NCI-H1930 (cell line): ENCODE results near the gene TMEM266.

Source experiments
- DNase-seq, 2 experiments: peaks; one replicate each; lab custom pipeline; 2025; lab: John Stamatoyannopoulos, UW

TMEM266 gene

DNA sequence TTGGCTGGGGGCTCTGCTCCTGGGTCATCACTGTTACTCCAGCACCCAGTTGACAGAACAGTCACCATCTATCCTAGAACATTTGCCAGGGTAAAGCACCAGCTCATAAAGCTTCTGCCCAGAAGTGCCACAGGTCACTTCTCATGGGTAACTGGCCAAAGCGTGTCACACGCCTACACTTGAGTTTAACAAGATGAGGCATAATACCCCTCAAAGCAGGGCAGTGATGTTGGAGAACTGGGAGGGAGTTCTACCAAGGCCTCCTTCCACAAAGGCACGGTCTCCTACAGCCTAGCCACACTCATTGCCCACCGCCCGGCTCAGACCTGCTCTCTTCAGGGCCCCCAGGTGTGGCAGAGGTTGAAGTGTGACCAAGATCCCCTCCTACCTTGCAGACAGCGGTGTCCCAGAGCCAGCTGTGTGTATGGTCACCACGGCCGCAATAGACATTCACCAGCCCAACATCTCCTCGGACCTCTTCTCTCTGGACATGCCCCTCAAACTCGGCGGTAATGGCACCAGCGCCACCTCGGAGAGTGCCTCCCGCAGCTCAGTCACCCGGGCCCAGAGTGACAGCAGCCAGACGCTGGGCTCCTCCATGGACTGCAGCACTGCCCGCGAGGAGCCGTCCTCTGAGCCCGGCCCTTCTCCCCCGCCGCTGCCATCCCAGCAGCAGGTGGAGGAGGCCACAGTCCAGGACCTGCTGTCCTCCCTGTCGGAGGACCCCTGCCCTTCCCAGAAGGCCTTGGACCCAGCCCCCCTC is 143.7 kb downstream of the TMEM266 start:
- no peak for DNase-seq

- no peak for DNase-seq
These were observed 144.5 kb downstream of the TMEM266 start for GRCh38 chr15:76204109-76204845.

GRCh38 chr15:76204916-76205460 is 145.2 kb downstream of the TMEM266 start:
- DNase-seq: no peak

GRCh38 chr15:76206325-76206976 is 146.7 kb downstream of the TMEM266 start:
- no peak for DNase-seq

- no peak for DNase-seq
These were observed 148.4 kb downstream of the TMEM266 start for GRCh38 chr15:76208084-76208785.

GRCh38 chr15:76208786-76209424 is 149.1 kb downstream of the TMEM266 start:
- no peak for DNase-seq

GRCh38 chr15:76209523-76209922 is 149.7 kb downstream of the TMEM266 start:
- no peak for DNase-seq

DNA sequence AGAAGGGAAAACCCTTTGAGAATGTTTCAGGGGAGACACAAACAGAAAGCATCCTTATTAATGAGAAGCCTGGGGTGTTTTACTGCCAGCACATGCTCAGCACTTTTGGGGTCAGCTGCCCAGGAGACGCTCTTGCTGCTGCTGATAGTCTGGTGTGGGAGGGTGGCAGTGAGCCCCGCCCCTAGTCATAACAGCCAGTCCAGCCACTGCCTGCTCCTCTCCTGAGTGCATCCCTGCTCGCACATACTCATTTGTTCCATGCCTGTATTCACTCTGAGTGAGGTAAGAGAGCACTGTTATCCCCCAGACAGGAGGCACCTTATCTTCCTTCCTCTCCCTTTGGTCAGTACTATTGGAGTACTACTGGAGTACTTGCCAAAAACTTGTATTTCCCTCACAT is 150.2 kb downstream of the TMEM266 start:
- no peak for DNase-seq

DNA sequence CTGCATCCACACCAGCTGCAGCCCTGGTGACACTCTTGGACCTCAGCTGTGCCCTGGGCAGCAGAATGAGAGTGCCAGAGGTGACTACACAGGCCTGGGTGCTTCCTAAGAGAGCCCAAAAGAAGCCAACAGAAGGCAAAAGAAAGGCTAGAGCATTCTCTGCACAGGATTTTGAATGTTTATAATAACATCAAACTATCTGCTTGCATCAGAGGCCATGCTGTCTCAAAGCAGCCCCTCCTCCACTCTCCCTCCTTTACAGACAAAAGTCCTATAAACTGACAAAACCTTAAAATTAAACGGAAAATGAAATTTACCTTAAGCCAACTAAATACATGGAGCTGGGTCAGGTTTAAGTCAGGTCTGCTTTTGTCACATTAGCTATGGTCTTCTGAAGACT is 155.8 kb downstream of the TMEM266 start:
- no peak for DNase-seq

GRCh38 chr15:76217029-76217881 is 157.5 kb downstream of the TMEM266 start:
- DNase-seq: no peak

DNA sequence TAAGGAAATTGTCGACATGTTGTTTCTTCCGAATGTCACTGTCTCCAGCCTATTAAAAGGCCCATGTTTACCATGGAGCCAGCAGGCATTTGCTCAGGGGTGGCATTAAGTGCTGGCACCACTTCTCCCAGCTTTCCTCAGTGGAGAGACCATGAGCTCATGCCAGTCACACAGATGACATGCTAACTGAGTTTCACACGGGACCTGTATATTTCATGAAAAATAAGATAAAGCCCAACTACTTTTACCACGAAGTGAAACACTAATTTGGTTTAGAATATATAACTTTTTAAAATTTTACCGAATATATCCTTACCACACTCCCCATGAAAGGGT is 158.1 kb downstream of the TMEM266 start:
- DNase-seq: no peak

GRCh38 chr15:76221085-76221767 is 161.4 kb downstream of the TMEM266 start:
- DNase-seq: no peak

DNA sequence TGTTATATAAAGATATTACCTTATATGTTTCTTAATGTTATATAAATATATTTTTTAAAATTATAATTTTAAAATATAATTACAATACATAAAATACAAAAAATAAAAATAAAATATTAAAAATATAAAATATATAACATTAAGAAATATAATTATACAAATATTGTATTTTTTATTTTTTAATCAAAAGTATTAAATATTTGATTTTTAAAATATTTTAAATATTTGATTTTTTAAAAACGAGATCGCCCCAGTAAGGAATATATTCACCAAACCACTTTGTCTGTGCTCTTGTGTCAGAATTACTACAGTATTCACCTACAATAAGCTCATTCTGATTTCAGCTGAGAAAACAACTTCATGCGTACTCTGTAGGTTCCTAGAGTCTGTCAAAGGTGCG is 162.4 kb downstream of the TMEM266 start:
- no peak for DNase-seq

GRCh38 chr15:76223521-76223920 is 163.7 kb downstream of the TMEM266 start:
- DNase-seq: no peak

GRCh38 chr15:76229266-76229665 is 169.5 kb downstream of the TMEM266 start:
- no peak for DNase-seq

DNA sequence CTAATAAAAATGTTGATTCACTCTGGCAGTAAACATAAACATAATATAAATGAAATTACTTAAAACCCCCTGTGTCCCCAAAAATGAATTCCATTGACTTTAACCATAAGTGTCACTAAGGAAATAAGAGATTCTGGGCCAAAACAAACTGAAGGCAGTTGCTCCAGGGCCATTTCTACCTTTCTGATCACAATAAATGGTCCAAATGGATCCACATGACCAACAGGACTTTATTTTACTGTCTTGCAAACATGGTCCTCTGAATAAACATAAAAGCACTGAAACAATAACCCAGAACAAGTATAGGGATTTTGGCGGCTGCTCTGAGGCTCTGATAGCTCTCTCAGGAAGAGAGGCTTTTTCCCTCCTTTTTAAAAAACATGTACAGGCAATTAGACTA is 174.1 kb downstream of the TMEM266 start:
- DNase-seq: no peak

DNA sequence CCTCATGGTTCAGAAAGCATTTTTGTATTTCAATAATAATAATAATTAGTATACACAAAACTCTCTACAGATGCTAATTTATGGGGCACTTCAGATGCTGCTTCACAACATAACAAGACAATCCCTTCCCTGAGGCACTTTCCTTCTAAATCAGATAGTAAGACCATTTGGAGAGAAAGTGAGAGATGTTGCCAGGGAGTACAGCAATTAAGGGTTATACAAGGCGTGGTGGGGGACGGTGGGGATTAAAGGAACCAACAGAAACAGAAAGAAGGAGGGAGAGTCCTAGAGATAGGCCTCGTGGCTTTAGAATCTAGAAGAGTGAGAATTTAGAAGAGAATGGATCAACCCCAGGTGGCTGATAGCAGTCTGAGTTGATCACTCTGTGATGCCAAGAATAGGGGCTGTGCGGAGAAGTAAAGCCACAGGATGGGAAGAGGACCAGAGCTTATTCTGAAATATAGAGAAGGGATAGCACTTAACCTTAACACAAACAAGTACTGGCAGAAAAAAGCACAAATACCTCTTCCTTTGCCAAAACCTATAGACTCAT is 174.6 kb downstream of the TMEM266 start:
- no peak for DNase-seq

GRCh38 chr15:76235186-76235826 is 175.5 kb downstream of the TMEM266 start:
- DNase-seq: no peak

GRCh38 chr15:76236350-76236749 is 176.6 kb downstream of the TMEM266 start:
- DNase-seq: no peak
